Lower leg skin (tissue), 3 donors: Measurements from ENCODE around the gene XRCC2.

Experiments used
- POLR2A ChIP-seq, 2 donors: fragments of 450-650 bp; IDR thresholded peaks; one replicate each; pipeline ENCODE4 v1.6.1; 2016 to 2017; ENCODE audit warnings: antibody characterized with exemption in 2 of 2, mild to moderate bottlenecking in 1 of 2, moderate library complexity in 1 of 2
- TF ChIP-seq, protein P1 (sequence below), 3 donors: fragments of 450-650 bp; IDR thresholded peaks; one replicate each; pipeline ENCODE4 v1.5.1; 2016; ENCODE audit warnings: antibody characterized with exemption in 3 of 3, mild to moderate bottlenecking in 3 of 3, moderate library complexity in 2 of 3

GRCh38 chr7:152608208-152608607, 67.7 kb downstream of the XRCC2 start:
- TF ChIP-seq POLR2A (IDR thresholded peaks at IDR 0.05), result no peak
- TF ChIP-seq, protein P1, sequence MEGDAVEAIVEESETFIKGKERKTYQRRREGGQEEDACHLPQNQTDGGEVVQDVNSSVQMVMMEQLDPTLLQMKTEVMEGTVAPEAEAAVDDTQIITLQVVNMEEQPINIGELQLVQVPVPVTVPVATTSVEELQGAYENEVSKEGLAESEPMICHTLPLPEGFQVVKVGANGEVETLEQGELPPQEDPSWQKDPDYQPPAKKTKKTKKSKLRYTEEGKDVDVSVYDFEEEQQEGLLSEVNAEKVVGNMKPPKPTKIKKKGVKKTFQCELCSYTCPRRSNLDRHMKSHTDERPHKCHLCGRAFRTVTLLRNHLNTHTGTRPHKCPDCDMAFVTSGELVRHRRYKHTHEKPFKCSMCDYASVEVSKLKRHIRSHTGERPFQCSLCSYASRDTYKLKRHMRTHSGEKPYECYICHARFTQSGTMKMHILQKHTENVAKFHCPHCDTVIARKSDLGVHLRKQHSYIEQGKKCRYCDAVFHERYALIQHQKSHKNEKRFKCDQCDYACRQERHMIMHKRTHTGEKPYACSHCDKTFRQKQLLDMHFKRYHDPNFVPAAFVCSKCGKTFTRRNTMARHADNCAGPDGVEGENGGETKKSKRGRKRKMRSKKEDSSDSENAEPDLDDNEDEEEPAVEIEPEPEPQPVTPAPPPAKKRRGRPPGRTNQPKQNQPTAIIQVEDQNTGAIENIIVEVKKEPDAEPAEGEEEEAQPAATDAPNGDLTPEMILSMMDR (IDR thresholded peaks at IDR 0.05), result no peak
